H1 (cell line): Measurements from ENCODE around the gene TRAF3. TPM values are rescaled to one million over a fixed set of nuclear protein-coding genes. Genes with fewer than 3 reads are reported as not detected.

Source experiments
- CTCF ChIA-PET: fragments of 300-600 bp; sonication (Branson Sonifier 250); formaldehyde crosslinking; loops from one replicate; lab custom pipeline; 2021; ENCODE audit not compliant: partially characterized antibody; lab: Charles Lee
- POLR2A ChIA-PET: fragments of 300-600 bp; sonication (Branson Sonifier 250); formaldehyde crosslinking; loops from one replicate; lab custom pipeline; 2021; ENCODE audit warnings: inconsistent platforms; ENCODE audit not compliant: partially characterized antibody; lab: Charles Lee
- DNase-seq, 2 experiments: peaks; one replicate each; pipeline versions ENCODE4 v3.0.0 to v3.0.0-alpha.2; 2010 to 2022; ENCODE audit warnings: low spot score in 2 of 2, low read depth in 1 of 2, mixed read lengths in 1 of 2
- FAIRE-seq: peaks from 2 replicates; lab custom pipeline; 2011; peaks lifted over from hg19 to GRCh38; lab: Jason Lieb, UNC
- H2AFZ ChIP-seq: 2 replicates; pipeline ENCODE4 v1.8.1; 2012; ENCODE audit warnings: low read length, inconsistent platforms
- H2AK5ac ChIP-seq: 2 replicates; pipeline ENCODE4 v1.6.1; 2013; ENCODE audit warnings: low read depth, low read length
- H2BK120ac ChIP-seq: replicated peaks from 2 replicates; pipeline ENCODE3; 2013; ENCODE audit warnings: low read depth, low read length, inconsistent platforms
- H2BK12ac ChIP-seq: 2 replicates; pipeline ENCODE4 v1.6.1; 2013; ENCODE audit warnings: low read depth, low read length
- H2BK15ac ChIP-seq: 2 replicates; pipeline ENCODE4 v1.6.1; 2013; ENCODE audit warnings: low read length
- H2BK20ac ChIP-seq: 2 replicates; pipeline ENCODE4 v1.6.1; 2013; ENCODE audit warnings: low read length
- H2BK5ac ChIP-seq: 2 replicates; pipeline ENCODE4 v1.6.1; 2013; ENCODE audit warnings: low read depth, low read length
- H3K14ac ChIP-seq: 2 replicates; pipeline ENCODE4 v1.6.1; 2013; ENCODE audit warnings: inconsistent platforms; ENCODE audit not compliant: insufficient read length
- H3K18ac ChIP-seq: 2 replicates; pipeline ENCODE4 v1.6.1; 2013; ENCODE audit warnings: low read length; ENCODE audit errors: extremely low read depth
- H3K23ac ChIP-seq: 2 replicates; pipeline ENCODE4 v1.6.1; 2013; ENCODE audit warnings: inconsistent platforms; ENCODE audit not compliant: insufficient read length
- H3K23me2 ChIP-seq: 2 replicates; pipeline ENCODE4 v1.6.1; 2013; ENCODE audit warnings: low read depth, low read length
- H3K27ac ChIP-seq: 2 replicates; pipeline ENCODE4 v1.6.1; 2011; ENCODE audit warnings: low read depth, low read length, inconsistent platforms
- H3K27me3 ChIP-seq, 4 experiments: replicated peaks in 1 of 4; 1 replicate in 1 of 4; 2 replicates in 3 of 4; pipeline versions ENCODE4 v1.6.1 to v1.8.1; 2011 to 2013; ENCODE audit warnings: low read length in 3 of 4, mild to moderate bottlenecking in 3 of 4, inconsistent platforms in 2 of 4, mixed read lengths in 2 of 4, moderate library complexity in 1 of 4; ENCODE audit not compliant: control insufficient read depth in 3 of 4, insufficient read depth in 3 of 4; ENCODE audit errors: extremely low read depth in 1 of 4
- H3K36me3 ChIP-seq, 4 experiments: 2 replicates each; pipeline versions ENCODE4 v1.6.1 to v1.8.1; 2011 to 2013; ENCODE audit warnings: mild to moderate bottlenecking in 4 of 4, low read length in 3 of 4, moderate library complexity in 2 of 4, control low read depth in 1 of 4, inconsistent platforms in 1 of 4; ENCODE audit not compliant: insufficient read depth in 4 of 4, control insufficient read depth in 2 of 4
- H3K4ac ChIP-seq: replicated peaks from 2 replicates; pipeline ENCODE3; 2013; ENCODE audit warnings: low read length, low read depth, mixed read lengths, inconsistent platforms; ENCODE audit not compliant: insufficient read length
- H3K4me1 ChIP-seq, 4 experiments: replicated peaks in 1 of 4; 1 replicate in 1 of 4; 2 replicates in 3 of 4; pipeline versions ENCODE4 v1.6.1 to v1.8.1; 2011 to 2013; ENCODE audit warnings: low read length in 3 of 4, inconsistent platforms in 2 of 4, mixed read lengths in 1 of 4; ENCODE audit not compliant: insufficient read depth in 4 of 4, control insufficient read depth in 3 of 4
- H3K4me2 ChIP-seq, 2 experiments: 2 replicates each; pipeline versions ENCODE4 v1.6.1 to v1.8.1; 2011 to 2013; ENCODE audit warnings: low read depth in 2 of 2, low read length in 2 of 2, control low read depth in 1 of 2, inconsistent platforms in 1 of 2, mild to moderate bottlenecking in 1 of 2; ENCODE audit not compliant: insufficient read depth in 1 of 2
- H3K4me3 ChIP-seq, 4 experiments: fragments of 200-600, 300-600 bp in 1 of 4; sonication (generic), shearing (Covaris generic), sonication (Bioruptor Twin) in 1 of 4; 2 replicates each; pipeline versions ENCODE4 v1.5.1 to v1.8.1; 2011 to 2016; ENCODE audit warnings: low read length in 4 of 4, low read depth in 3 of 4, control low read depth in 2 of 4, inconsistent platforms in 2 of 4, mild to moderate bottlenecking in 2 of 4, mixed read lengths in 1 of 4, moderate library complexity in 1 of 4; ENCODE audit not compliant: insufficient read depth in 2 of 4; ENCODE audit errors: extremely low read depth in 1 of 4
- H3K56ac ChIP-seq: replicated peaks from 2 replicates; pipeline ENCODE3; 2013; ENCODE audit warnings: low read depth, mild to moderate bottlenecking, mixed read lengths, low read length, inconsistent platforms; ENCODE audit not compliant: insufficient read length
- H3K79me1 ChIP-seq: 2 replicates; pipeline ENCODE4 v1.6.1; 2013; ENCODE audit warnings: low read depth, low read length, control low read depth
- H3K79me2 ChIP-seq, 2 experiments: 2 replicates each; pipeline versions ENCODE4 v1.6.1 to v1.8.1; 2012 to 2013; ENCODE audit warnings: low read length in 2 of 2, mild to moderate bottlenecking in 2 of 2, inconsistent platforms in 1 of 2; ENCODE audit not compliant: insufficient read depth in 2 of 2, control insufficient read depth in 1 of 2
- H3K9ac ChIP-seq, 4 experiments: replicated peaks in 1 of 4; 1 replicate in 1 of 4; 2 replicates in 3 of 4; pipeline versions ENCODE4 v1.6.1 to v1.8.1; 2011 to 2013; ENCODE audit warnings: low read depth in 3 of 4, low read length in 3 of 4, control low read depth in 2 of 4, mild to moderate bottlenecking in 2 of 4, moderate library complexity in 2 of 4, inconsistent platforms in 1 of 4; ENCODE audit errors: extremely low read depth in 1 of 4
- H3K9me3 ChIP-seq, 2 experiments: 2 replicates each; pipeline versions ENCODE4 v1.6.1 to v1.8.1; 2012 to 2013; ENCODE audit warnings: mild to moderate bottlenecking in 2 of 2, moderate library complexity in 2 of 2, control low read depth in 1 of 2, inconsistent platforms in 1 of 2, low read depth in 1 of 2, low read length in 1 of 2, mixed read lengths in 1 of 2; ENCODE audit not compliant: insufficient read depth in 2 of 2
- H4K20me1 ChIP-seq, 2 experiments: replicated peaks in 1 of 2; 2 replicates each; pipeline versions ENCODE3 to v1.8.1; 2011 to 2013; ENCODE audit warnings: inconsistent platforms in 2 of 2, low read length in 2 of 2, mild to moderate bottlenecking in 1 of 2; ENCODE audit not compliant: insufficient read depth in 2 of 2, control insufficient read depth in 1 of 2
- H4K5ac ChIP-seq: 2 replicates; pipeline ENCODE4 v1.6.1; 2013; ENCODE audit warnings: low read length, low read depth, mixed read lengths, inconsistent platforms; ENCODE audit not compliant: insufficient read length
- H4K8ac ChIP-seq: 2 replicates; pipeline ENCODE4 v1.8.0; 2013; ENCODE audit warnings: mild to moderate bottlenecking, moderate library complexity, low read length, inconsistent platforms; ENCODE audit not compliant: insufficient read depth; ENCODE audit errors: extremely low read depth
- H4K91ac ChIP-seq: replicated peaks from 2 replicates; pipeline ENCODE3; 2013; ENCODE audit warnings: low read length, mixed read lengths, inconsistent platforms; ENCODE audit not compliant: insufficient read length
- ATF2 ChIP-seq: IDR thresholded peaks from 2 replicates; pipeline ENCODE4 v1.6.1; 2012; ENCODE audit warnings: low read length, inconsistent platforms
- BACH1 ChIP-seq: IDR thresholded peaks from 2 replicates; pipeline ENCODE4 v1.6.1; 2012; ENCODE audit warnings: low read length, improper control_type of control experiment
- E2F6 ChIP-seq: IDR thresholded peaks from 2 replicates; pipeline ENCODE4 v1.6.1; 2012; ENCODE audit warnings: inconsistent platforms
- GTF2F1 ChIP-seq: IDR thresholded peaks from 2 replicates; pipeline ENCODE4 v1.6.1; 2012; ENCODE audit warnings: low read depth, low read length, improper control_type of control experiment, borderline replicate concordance
- HDAC2 ChIP-seq, 2 experiments: fragments of 300-600 bp in 1 of 2; sonication (generic) in 1 of 2; IDR thresholded peaks; 2 replicates each; pipeline ENCODE4 v1.6.1; 2011 to 2012; ENCODE audit warnings: low read depth in 2 of 2, low read length in 2 of 2, mild to moderate bottlenecking in 2 of 2, moderate library complexity in 2 of 2, borderline replicate concordance in 1 of 2, inconsistent platforms in 1 of 2
- HDAC6 ChIP-seq: IDR thresholded peaks from one replicate; pipeline ENCODE4 v1.7.1; 2012; ENCODE audit warnings: low read depth, mild to moderate bottlenecking, inconsistent platforms, low read length, moderate library complexity
- MAX ChIP-seq: IDR thresholded peaks from 2 replicates; pipeline ENCODE4 v1.6.1; 2012; ENCODE audit warnings: inconsistent platforms
- RXRA ChIP-seq: IDR thresholded peaks from 2 replicates; pipeline ENCODE4 v1.6.1; 2011; ENCODE audit warnings: low read depth, mild to moderate bottlenecking, low read length, moderate library complexity; ENCODE audit not compliant: insufficient read depth
- WGBS, 2 experiments: shearing (Covaris generic) in 1 of 2; methylation state at CpG; one replicate each; pipeline versions ENCODE4 v1.1.6 to v1.1.7; 2013 to 2015; ENCODE audit warnings: low lambda C conversion rate in 2 of 2, mixed read lengths in 2 of 2, inconsistent platforms in 1 of 2, low coverage in 1 of 2, missing lambda C conversion rate in 1 of 2; ENCODE audit not compliant: insufficient replicate concordance in 2 of 2, insufficient coverage in 1 of 2, insufficient read length in 1 of 2; ENCODE audit errors: extremely low coverage in 1 of 2, missing lambda C conversion rate in 1 of 2; 5-methylcytosine and 5-hydroxymethylcytosine counted together
- polyA plus RNA-seq, 7 experiments: library from polyadenylated mRNA; depleted of rRNA in 3 of 7; stranded (reverse) in 5 of 7; unstranded in 2 of 7; fragments of >200 nt in 5 of 7; fragments of 200-250 nt in 2 of 7; gene quantifications; 1 replicate in 5 of 7; 2 replicates in 1 of 7; 4 replicates in 1 of 7; pipeline versions ENCODE4 v1.2.1 to v1.2.3, GENCODE V29; 2011 to 2013; ENCODE audit warnings: missing spikeins in 2 of 7, mixed read lengths in 2 of 7
- total RNA-seq: library from RNA; stranded (reverse); fragmentation: NEBNext Ultra II Directional; extraction: Animal tissue kit (Norgen Biotek cat#: 25700); gene quantifications from 2 replicates; pipeline ENCODE4 v1.2.1, GENCODE V29; 2021

The TRAF3 gene
- total and polyA plus RNA-seq, 2 of the 8 experiments (the other 6 are each of a cell fraction or from before 2014, with no cell fraction given): 5.8 to 12.1 TPM

GRCh38 chr14:102930138-102930752 is 153.0 kb downstream of the TRAF3 start:
- H4K5ac ChIP-seq: no peak overlapping the region
- ChIA-PET CTCF (interaction anchor here (0.6 to 1.3 kb wide), 4 partner anchors 12 to 616 kb away, joined by 3 to 7 read pairs (median 3); no protein-coding TSS in a partner anchor), POLR2A (interaction anchor here (1.0 to 1.1 kb wide), 2 partner anchors 60 to 311 kb away, joined by 3 read pairs; no protein-coding TSS in a partner anchor)
- H3K79me1 ChIP-seq: no peaks in the 10 kb centered on the region
- FAIRE-seq (no peak), DNase-seq (peak in 1 of 2 experiments; percentile 82)
- H2AFZ ChIP-seq: no peak overlapping the region; the same call in 1 of the 2 replicates
- peak overlapping the region; percentile 88 to 98 for H3K4me2 ChIP-seq
- peaks cover 21% of the 10 kb centered on the region; the same call in 1 of the 2 replicates for H3K23me2 ChIP-seq
- peak overlapping the region; percentile 40 to 92 (median 78) for H3K4me3 ChIP-seq
- no peaks in the 10 kb centered on the region for H3K9me3 ChIP-seq
- H3K23ac ChIP-seq: no peak overlapping the region
- 1% methylated on average over 36 of the region's 74 CpGs; no CpG with 5 or more reads in 1 of the 2 experiments for WGBS, 2 experiments
- no peak overlapping the region for H3K4ac ChIP-seq
- no peak overlapping the region for H2BK5ac ChIP-seq
- no peak overlapping the region for H2BK120ac ChIP-seq
- H3K27ac ChIP-seq: no peak overlapping the region
- peaks cover 0 to 12% of the 10 kb centered on the region in 2 experiments for H4K20me1 ChIP-seq
- no peak overlapping the region for H2BK12ac ChIP-seq
- no peak overlapping the region for H3K56ac ChIP-seq
- no peak overlapping the region for H4K91ac ChIP-seq
- H3K4me1 ChIP-seq: peaks cover 5 to 29% (median 21%) of the 10 kb centered on the region in 4 experiments
- no peak overlapping the region for H3K14ac ChIP-seq
- H3K18ac ChIP-seq: no peak overlapping the region; the same call in 1 of the 2 replicates
- no peak overlapping the region for H3K9ac ChIP-seq
- peaks cover 26 to 64% (median 55%) of the 10 kb centered on the region in 4 experiments for H3K27me3 ChIP-seq
- no peak overlapping the region for H2BK20ac ChIP-seq
- no peak overlapping the region for H2BK15ac ChIP-seq
- no peak overlapping the region for H2AK5ac ChIP-seq
- H4K8ac ChIP-seq: peak overlapping the region; percentile 4; the same call in 1 of the 2 replicates
- H3K36me3 ChIP-seq: peaks cover 0 to 10% (median 4%) of the 10 kb centered on the region in 4 experiments; a peak in 4 of 8 replicates
- H3K79me2 ChIP-seq: no peaks in the 10 kb centered on the region
- no peak for TF ChIP-seq RXRA
- TF ChIP-seq E2F6: no peak; the same call in 1 of the 2 replicates
- no peak for TF ChIP-seq HDAC2 (IDR thresholded peaks at IDR 0.05; ENCODE audit: borderline replicate concordance in 1 of 2, low read depth in 2 of 2, low read length in 2 of 2)
- no peak for TF ChIP-seq ATF2
- peak; percentile 70 for TF ChIP-seq MAX
- no peak for TF ChIP-seq HDAC6
- no peak for TF ChIP-seq BACH1
- TF ChIP-seq GTF2F1: no peak
